T-helper 1 cell treated with Interleukin-12 subunit alpha and Interleukin-12 subunit beta and Interleukin-4 antibody, amounts not matched to agents 30 μg/mL and 1 μg/mL, for 36 hours (primary cell): ENCODE data around the gene TLR3.
"Not testable (repeated sequence)": the region's sequence is repeated elsewhere in the genome, so short reads cannot be mapped to it uniquely, and the experiment has no call there.

Experiments
- H3K27ac Mint-ChIP-seq: one replicate; pipeline ENCODE4 v1.8.0; 2021; ENCODE audit warnings: mild to moderate bottlenecking, mixed read lengths
- H3K27me3 Mint-ChIP-seq: one replicate; pipeline ENCODE4 v1.8.0; 2021; ENCODE audit warnings: low read depth, mixed read lengths
- H3K36me3 Mint-ChIP-seq: one replicate; pipeline ENCODE4 v1.8.0; 2021; ENCODE audit warnings: low read depth, mixed read lengths
- H3K4me1 Mint-ChIP-seq: one replicate; pipeline ENCODE4 v1.8.0; 2021; ENCODE audit warnings: low read depth, mixed read lengths
- H3K4me3 Mint-ChIP-seq: one replicate; pipeline ENCODE4 v1.8.0; 2021; ENCODE audit warnings: mild to moderate bottlenecking, moderate library complexity, mixed read lengths
- H3K9me3 Mint-ChIP-seq: one replicate; pipeline ENCODE4 v1.8.0; 2021; ENCODE audit warnings: mixed read lengths

Gene TLR3

GRCh38 chr4:186033027-186033426, 35.9 kb upstream of the TLR3 start:
- H3K9me3 Mint-ChIP-seq: peaks cover 4% of the 10 kb centered on the region
- H3K27ac Mint-ChIP-seq: no peak overlapping the region
- H3K36me3 Mint-ChIP-seq: no peaks in the 10 kb centered on the region
- H3K4me3 Mint-ChIP-seq: no peak overlapping the region
- no peaks in the 10 kb centered on the region for H3K4me1 Mint-ChIP-seq
- peaks cover 18% of the 10 kb centered on the region for H3K27me3 Mint-ChIP-seq

GRCh38 chr4:186034613-186035012, 34.3 kb upstream of the TLR3 start:
- peaks cover 16% of the 10 kb centered on the region for H3K27me3 Mint-ChIP-seq
- not testable (repeated sequence) for H3K27ac Mint-ChIP-seq, H3K36me3 Mint-ChIP-seq, H3K4me1 Mint-ChIP-seq, H3K9me3 Mint-ChIP-seq, H3K4me3 Mint-ChIP-seq

GRCh38 chr4:186036976-186037581, 31.9 kb upstream of the TLR3 start:
- H3K4me3 Mint-ChIP-seq: no peak overlapping the region
- no peaks in the 10 kb centered on the region for H3K36me3 Mint-ChIP-seq
- peaks cover 4% of the 10 kb centered on the region for H3K9me3 Mint-ChIP-seq
- no peak overlapping the region for H3K27ac Mint-ChIP-seq
- peaks cover 11% of the 10 kb centered on the region for H3K27me3 Mint-ChIP-seq
- H3K4me1 Mint-ChIP-seq: no peaks in the 10 kb centered on the region

- Mint-ChIP-seq H3K27ac (no peak overlapping the region), H3K4me3 (no peak overlapping the region), H3K36me3 (no peaks in the 10 kb centered on the region), H3K27me3 (peaks cover 11% of the 10 kb centered on the region), H3K9me3 (peaks cover 4% of the 10 kb centered on the region), H3K4me1 (no peaks in the 10 kb centered on the region)
Observed at GRCh38 chr4:186037692-186038658, 31.0 kb upstream of the TLR3 start.

GRCh38 chr4:186039697-186040096, 29.3 kb upstream of the TLR3 start:
- H3K27ac Mint-ChIP-seq: no peak overlapping the region
- H3K4me3 Mint-ChIP-seq: no peak overlapping the region
- no peaks in the 10 kb centered on the region for H3K36me3 Mint-ChIP-seq
- no peaks in the 10 kb centered on the region for H3K4me1 Mint-ChIP-seq
- H3K9me3 Mint-ChIP-seq: peaks cover 2% of the 10 kb centered on the region
- H3K27me3 Mint-ChIP-seq: peaks cover 11% of the 10 kb centered on the region

GRCh38 chr4:186040316-186040715, 28.6 kb upstream of the TLR3 start:
- H3K27ac Mint-ChIP-seq: no peak overlapping the region
- H3K27me3 Mint-ChIP-seq: peaks cover 11% of the 10 kb centered on the region
- no peaks in the 10 kb centered on the region for H3K36me3 Mint-ChIP-seq
- H3K4me1 Mint-ChIP-seq: no peaks in the 10 kb centered on the region
- H3K9me3 Mint-ChIP-seq: no peaks in the 10 kb centered on the region
- no peak overlapping the region for H3K4me3 Mint-ChIP-seq

- not testable (repeated sequence) for H3K27me3 Mint-ChIP-seq, H3K9me3 Mint-ChIP-seq, H3K4me3 Mint-ChIP-seq, H3K36me3 Mint-ChIP-seq, H3K4me1 Mint-ChIP-seq, H3K27ac Mint-ChIP-seq
Observed at GRCh38 chr4:186047501-186047900, 21.5 kb upstream of the TLR3 start.

- H3K4me1 Mint-ChIP-seq, H3K27ac Mint-ChIP-seq, H3K36me3 Mint-ChIP-seq, H3K4me3 Mint-ChIP-seq, H3K27me3 Mint-ChIP-seq, H3K9me3 Mint-ChIP-seq: not testable (repeated sequence)
Observed at GRCh38 chr4:186050135-186050534, 18.8 kb upstream of the TLR3 start.

- H3K4me3 Mint-ChIP-seq: no peak overlapping the region
- H3K27me3 Mint-ChIP-seq: no peaks in the 10 kb centered on the region
- no peaks in the 10 kb centered on the region for H3K36me3 Mint-ChIP-seq
- no peaks in the 10 kb centered on the region for H3K9me3 Mint-ChIP-seq
- no peaks in the 10 kb centered on the region for H3K4me1 Mint-ChIP-seq
- H3K27ac Mint-ChIP-seq: no peak overlapping the region
Observed at GRCh38 chr4:186051096-186051495, 17.9 kb upstream of the TLR3 start.

- peaks cover 8% of the 10 kb centered on the region for H3K9me3 Mint-ChIP-seq
- H3K4me1 Mint-ChIP-seq: peaks cover 6% of the 10 kb centered on the region
- H3K27ac Mint-ChIP-seq: no peak overlapping the region
- H3K36me3 Mint-ChIP-seq: no peaks in the 10 kb centered on the region
- H3K4me3 Mint-ChIP-seq: no peak overlapping the region
- H3K27me3 Mint-ChIP-seq: peaks cover 10% of the 10 kb centered on the region
Observed at GRCh38 chr4:186058253-186058979, 10.5 kb upstream of the TLR3 start.

GRCh38 chr4:186058980-186059316, 10.0 kb upstream of the TLR3 start:
- H3K4me3 Mint-ChIP-seq: no peak overlapping the region
- peaks cover 8% of the 10 kb centered on the region for H3K9me3 Mint-ChIP-seq
- H3K27me3 Mint-ChIP-seq: peaks cover 10% of the 10 kb centered on the region
- peaks cover 6% of the 10 kb centered on the region for H3K4me1 Mint-ChIP-seq
- H3K36me3 Mint-ChIP-seq: no peaks in the 10 kb centered on the region
- H3K27ac Mint-ChIP-seq: no peak overlapping the region

- H3K36me3 Mint-ChIP-seq: no peaks in the 10 kb centered on the region
- no peak overlapping the region for H3K4me3 Mint-ChIP-seq
- peaks cover 14% of the 10 kb centered on the region for H3K27me3 Mint-ChIP-seq
- peaks cover 8% of the 10 kb centered on the region for H3K9me3 Mint-ChIP-seq
- H3K4me1 Mint-ChIP-seq: peaks cover 6% of the 10 kb centered on the region
- no peak overlapping the region for H3K27ac Mint-ChIP-seq
Observed at GRCh38 chr4:186061921-186062320, 7.0 kb upstream of the TLR3 start.

GRCh38 chr4:186067757-186068385, 1.1 kb upstream of the TLR3 start:
- no peaks in the 10 kb centered on the region for H3K36me3 Mint-ChIP-seq
- no peak overlapping the region for H3K27ac Mint-ChIP-seq
- no peak overlapping the region for H3K4me3 Mint-ChIP-seq
- peaks cover 21% of the 10 kb centered on the region for H3K27me3 Mint-ChIP-seq
- no peaks in the 10 kb centered on the region for H3K9me3 Mint-ChIP-seq
- H3K4me1 Mint-ChIP-seq: peaks cover 11% of the 10 kb centered on the region

- Mint-ChIP-seq H3K36me3 (no peaks in the 10 kb centered on the region), H3K27ac (no peak overlapping the region), H3K4me1 (peaks cover 11% of the 10 kb centered on the region), H3K27me3 (peaks cover 21% of the 10 kb centered on the region), H3K9me3 (no peaks in the 10 kb centered on the region), H3K4me3 (no peak overlapping the region)
Observed at GRCh38 chr4:186069729-186070128, 773 bp downstream of the TLR3 start.
